PC-9 (cell line): ENCODE measurements around the gene C11orf42. TPM values are rescaled to one million over a fixed set of nuclear protein-coding genes. Genes with fewer than 3 reads are reported as not detected.
A peak's percentile ranks its signal among the peaks of the same experiment; 100 is the strongest.

ENCODE experiments used
- BruUV-seq: library from RNA; stranded (reverse); fragments of 400-500 nt; replicated peaks from 2 replicates; lab custom pipeline; 2021; lab: Mats Ljungman, UMichigan
- CTCF ChIA-PET: fragments of 300-600 bp; sonication (Branson Sonifier 250); formaldehyde crosslinking; loops from one replicate; lab custom pipeline; 2022; ENCODE audit warnings: antibody characterized with exemption; lab: Charles Lee
- POLR2A ChIA-PET: fragments of 300-600 bp; sonication (Branson Sonifier 250); formaldehyde crosslinking; loops from one replicate; lab custom pipeline; 2022; ENCODE audit warnings: antibody characterized with exemption; ENCODE audit not compliant: unreplicated experiment; lab: Charles Lee
- DNase-seq, 2 experiments: peaks; one replicate each; pipeline versions ENCODE4 v3.0.0 to v3.0.0-alpha.2; 2015 to 2022; ENCODE audit warnings: mixed read lengths in 1 of 2
- H2AFZ ChIP-seq: fragments of 200-600 bp; sonication (generic); 2 replicates; pipeline ENCODE4 v1.8.1; 2017; ENCODE audit warnings: antibody characterized with exemption
- H3F3A ChIP-seq: fragments of 200-600 bp; sonication (generic); 2 replicates; pipeline ENCODE4 v1.8.1; 2017; ENCODE audit warnings: antibody characterized with exemption, mild to moderate bottlenecking, low read depth; ENCODE audit not compliant: insufficient read depth
- H3K27ac ChIP-seq: fragments of 200-600 bp; sonication (generic); 2 replicates; pipeline ENCODE4 v1.6.1; 2016; ENCODE audit warnings: mixed run types
- H3K27me3 ChIP-seq: fragments of 200-600 bp; sonication (generic); 2 replicates; pipeline ENCODE4 v1.6.1; 2016; ENCODE audit warnings: low read depth, mixed run types; ENCODE audit not compliant: insufficient read depth
- H3K36me3 ChIP-seq: fragments of 200-600 bp; sonication (generic); 2 replicates; pipeline ENCODE4 v1.6.1; 2016; ENCODE audit warnings: low read depth, mixed run types
- H3K4me1 ChIP-seq: fragments of 200-600 bp; sonication (generic); replicated peaks from 2 replicates; pipeline ENCODE4 v1.6.1; 2016; ENCODE audit warnings: mixed run types; ENCODE audit not compliant: insufficient read depth
- H3K4me2 ChIP-seq: fragments of 200-600 bp; sonication (generic); 2 replicates; pipeline ENCODE4 v1.6.1; 2017; ENCODE audit warnings: mixed run types
- H3K4me3 ChIP-seq: fragments of 200-600 bp; sonication (generic); 2 replicates; pipeline ENCODE4 v1.6.1; 2016; ENCODE audit warnings: mixed run types
- H3K79me2 ChIP-seq: fragments of 200-600 bp; sonication (generic); 2 replicates; pipeline ENCODE4 v1.6.1; 2017; ENCODE audit warnings: low read depth, mixed run types
- H3K9me2 ChIP-seq: fragments of 200-600 bp; sonication (generic); 2 replicates; pipeline ENCODE4 v1.8.1; 2017; ENCODE audit warnings: mild to moderate bottlenecking; ENCODE audit not compliant: insufficient read depth
- H3K9me3 ChIP-seq: fragments of 200-600 bp; sonication (generic); 2 replicates; pipeline ENCODE4 v1.8.1; 2016; ENCODE audit warnings: low read depth; ENCODE audit not compliant: insufficient read depth
- H4K20me1 ChIP-seq: fragments of 200-600 bp; sonication (generic); 2 replicates; pipeline ENCODE4 v1.8.1; 2017; ENCODE audit not compliant: insufficient read depth
- EZH2 ChIP-seq: fragments of 200-600 bp; sonication (generic); IDR thresholded peaks from 2 replicates; pipeline ENCODE4 v1.8.0; 2017; ENCODE audit warnings: antibody characterized with exemption, low read depth
- intact Hi-C: fragments of 100-400 bp; cut with micrococcal nuclease; formaldehyde crosslinking; loops from one replicate; pipeline ENCODE4 v1.10.0; 2022; ENCODE audit not compliant: unreplicated experiment
- total RNA-seq: library from RNA; stranded (reverse); gene quantifications from 2 replicates; pipeline ENCODE4 v1.2.3, GENCODE V29; 2021
- TF ChIP-seq, protein P1 (sequence below): fragments of 200-600 bp; sonication (generic); conservative IDR thresholded peaks from 2 replicates; pipeline ENCODE4 v1.6.1; 2017; ENCODE audit warnings: mixed run types, antibody characterized with exemption, mild to moderate bottlenecking, moderate library complexity

C11orf42 gene
- total RNA-seq, 1 experiment from 2014 or later: not detected

DNA sequence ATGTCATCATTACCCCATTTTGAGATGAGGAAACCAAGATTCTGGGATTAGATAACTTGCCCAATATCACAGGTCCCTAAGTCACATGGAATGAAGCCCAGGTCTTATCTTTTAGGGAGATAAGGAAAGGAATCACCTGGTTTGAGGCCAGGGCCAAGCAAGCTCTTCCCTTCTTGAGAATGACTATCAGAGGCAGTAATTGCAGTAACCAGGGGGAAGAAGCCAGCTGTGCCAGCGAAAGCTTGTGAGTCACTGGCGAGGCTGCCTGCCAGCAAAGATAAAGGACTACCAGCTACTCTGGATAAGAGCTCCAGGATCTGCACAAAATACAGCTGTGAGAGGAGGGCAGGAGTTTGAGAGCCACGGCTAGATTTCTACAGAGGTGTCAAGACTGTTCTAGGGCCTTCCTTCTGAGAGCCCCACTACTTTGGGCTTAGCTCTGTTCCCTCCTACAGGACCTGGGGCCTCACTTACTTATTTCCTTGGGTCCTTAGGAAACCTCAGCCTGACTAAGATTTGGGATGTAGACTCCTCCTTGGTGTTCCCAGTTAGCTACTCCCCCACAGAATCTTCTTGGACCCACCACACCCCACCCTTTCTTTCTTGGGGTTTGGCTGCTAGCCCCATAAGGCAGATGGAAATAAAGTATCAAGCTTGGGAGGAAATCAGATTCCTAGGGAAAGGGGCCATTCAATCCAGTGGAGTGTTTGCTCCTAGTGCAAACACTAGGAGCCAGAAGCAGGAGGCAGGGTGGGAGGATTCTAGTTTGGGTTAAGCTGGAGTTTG, 44.6 kb downstream of the C11orf42 start:
- ChIA-PET POLR2A (interaction anchor here (0.5 kb wide), 1 partner anchor 15 kb away, joined by 3 read pairs; no protein-coding TSS in a partner anchor), CTCF (no interaction called here)
- Histone ChIP-seq H3K4me2 (no peak overlapping the region), H2AFZ (no peak overlapping the region), H3F3A (no peaks in the 10 kb centered on the region), H4K20me1 (no peaks in the 10 kb centered on the region), H3K79me2 (no peaks in the 10 kb centered on the region), H3K36me3 (no peaks in the 10 kb centered on the region), H3K9me2 (no peaks in the 10 kb centered on the region), H3K27ac (no peak overlapping the region), H3K27me3 (no peaks in the 10 kb centered on the region), H3K4me1 (no peaks in the 10 kb centered on the region), H3K9me3 (no peaks in the 10 kb centered on the region), H3K4me3 (no peak overlapping the region)
- no TSS peak for BruUV-seq
- peak in 1 of 2 experiments; percentile 45 for DNase-seq
- intact Hi-C loops: no loop called here
- no peak for TF ChIP-seq EZH2
- TF ChIP-seq, protein P1, sequence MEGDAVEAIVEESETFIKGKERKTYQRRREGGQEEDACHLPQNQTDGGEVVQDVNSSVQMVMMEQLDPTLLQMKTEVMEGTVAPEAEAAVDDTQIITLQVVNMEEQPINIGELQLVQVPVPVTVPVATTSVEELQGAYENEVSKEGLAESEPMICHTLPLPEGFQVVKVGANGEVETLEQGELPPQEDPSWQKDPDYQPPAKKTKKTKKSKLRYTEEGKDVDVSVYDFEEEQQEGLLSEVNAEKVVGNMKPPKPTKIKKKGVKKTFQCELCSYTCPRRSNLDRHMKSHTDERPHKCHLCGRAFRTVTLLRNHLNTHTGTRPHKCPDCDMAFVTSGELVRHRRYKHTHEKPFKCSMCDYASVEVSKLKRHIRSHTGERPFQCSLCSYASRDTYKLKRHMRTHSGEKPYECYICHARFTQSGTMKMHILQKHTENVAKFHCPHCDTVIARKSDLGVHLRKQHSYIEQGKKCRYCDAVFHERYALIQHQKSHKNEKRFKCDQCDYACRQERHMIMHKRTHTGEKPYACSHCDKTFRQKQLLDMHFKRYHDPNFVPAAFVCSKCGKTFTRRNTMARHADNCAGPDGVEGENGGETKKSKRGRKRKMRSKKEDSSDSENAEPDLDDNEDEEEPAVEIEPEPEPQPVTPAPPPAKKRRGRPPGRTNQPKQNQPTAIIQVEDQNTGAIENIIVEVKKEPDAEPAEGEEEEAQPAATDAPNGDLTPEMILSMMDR: no peak

DNA sequence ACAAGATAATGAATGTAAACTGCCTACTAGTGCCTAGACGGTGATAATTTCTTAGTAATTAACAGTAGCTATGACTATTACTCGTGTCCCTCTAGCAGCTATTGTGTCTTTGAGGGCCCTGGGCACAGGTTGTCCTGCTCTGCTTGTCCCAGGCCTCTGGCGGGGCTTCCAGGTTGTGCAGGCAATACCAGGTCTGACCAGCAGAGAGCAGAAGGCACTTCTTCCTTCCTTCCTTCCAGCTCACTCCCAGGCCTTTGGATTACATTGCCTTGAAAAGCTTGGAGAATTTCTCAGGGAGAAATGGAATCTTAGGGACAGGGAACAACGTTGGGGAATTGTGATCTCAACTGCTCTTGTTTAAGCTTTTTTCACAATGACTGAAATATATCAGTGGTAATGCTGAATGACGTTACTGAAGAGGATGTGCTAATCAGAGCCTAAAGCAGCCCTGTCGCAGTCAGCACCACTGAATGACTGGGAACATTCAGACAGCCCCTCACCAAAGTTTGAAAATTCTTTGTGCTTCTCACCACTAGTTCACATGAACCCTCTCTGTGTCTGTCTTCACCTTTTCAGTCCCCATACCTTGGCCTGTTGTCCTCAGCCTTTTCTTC, 45.9 kb downstream of the C11orf42 start:
- no peaks in the 10 kb centered on the region for H3K9me3 ChIP-seq
- H3K27me3 ChIP-seq: peaks cover 2% of the 10 kb centered on the region; the same call in 1 of the 2 replicates
- no peaks in the 10 kb centered on the region for H3K79me2 ChIP-seq
- no peak overlapping the region for H2AFZ ChIP-seq
- CTCF ChIA-PET: interaction anchor here (1.2 kb wide), 1 partner anchor 47 kb away, joined by 3 read pairs; no protein-coding TSS in a partner anchor
- no peaks in the 10 kb centered on the region for H3K9me2 ChIP-seq
- no peaks in the 10 kb centered on the region for H3K36me3 ChIP-seq
- no peak overlapping the region for H3K27ac ChIP-seq
- intact Hi-C loops: no loop called here
- no peak overlapping the region for H3K4me3 ChIP-seq
- H4K20me1 ChIP-seq: no peaks in the 10 kb centered on the region
- TF ChIP-seq, protein P1: peak; percentile 63
- no peak for TF ChIP-seq EZH2
- BruUV-seq: no TSS peak
- DNase-seq: peak in 1 of 2 experiments; percentile 33
- POLR2A ChIA-PET: no interaction called here
- no peak overlapping the region for H3K4me2 ChIP-seq
- no peaks in the 10 kb centered on the region for H3K4me1 ChIP-seq
- H3F3A ChIP-seq: no peaks in the 10 kb centered on the region

DNA sequence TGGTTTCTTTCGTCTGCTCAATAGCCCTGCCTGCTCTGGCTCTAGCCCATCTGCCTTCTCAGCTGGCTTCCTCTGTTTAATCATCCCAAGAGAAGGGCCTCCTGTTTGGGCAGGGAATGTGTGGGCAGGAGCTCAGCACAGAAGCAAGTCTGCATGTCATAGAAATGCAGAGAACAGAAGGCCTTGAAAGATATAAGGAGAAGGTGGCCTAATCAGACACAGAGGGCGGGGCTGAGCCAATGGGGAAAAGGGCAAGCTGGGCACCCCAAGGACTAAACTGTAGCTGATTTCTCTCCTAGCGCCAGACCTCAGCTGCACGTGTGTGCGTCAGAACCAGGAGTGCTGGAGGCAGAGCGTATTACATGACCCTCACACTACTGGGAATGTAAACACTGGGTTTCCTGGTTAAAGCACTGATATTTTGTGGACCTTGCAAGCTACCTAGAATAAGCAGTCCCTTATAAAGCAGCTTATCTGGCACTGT, 46.7 kb downstream of the C11orf42 start:
- no peaks in the 10 kb centered on the region for H3K79me2 ChIP-seq
- CTCF ChIA-PET: interaction anchor here (1.2 kb wide), 1 partner anchor 46 kb away, joined by 3 read pairs; no protein-coding TSS in a partner anchor
- intact Hi-C loops: no loop called here
- no peak for TF ChIP-seq EZH2
- TF ChIP-seq, protein P1: no peak
- H3K27me3 ChIP-seq: peaks cover 2% of the 10 kb centered on the region; the same call in 1 of the 2 replicates
- DNase-seq: no peak
- no peaks in the 10 kb centered on the region for H4K20me1 ChIP-seq
- H3K4me2 ChIP-seq: no peak overlapping the region
- H3K9me3 ChIP-seq: no peaks in the 10 kb centered on the region
- H3K9me2 ChIP-seq: no peaks in the 10 kb centered on the region
- no TSS peak for BruUV-seq
- POLR2A ChIA-PET: no interaction called here
- no peaks in the 10 kb centered on the region for H3F3A ChIP-seq
- H3K4me3 ChIP-seq: no peak overlapping the region
- H2AFZ ChIP-seq: no peak overlapping the region
- H3K36me3 ChIP-seq: no peaks in the 10 kb centered on the region
- H3K27ac ChIP-seq: no peak overlapping the region
- H3K4me1 ChIP-seq: no peaks in the 10 kb centered on the region
